ENCODE data around the gene GPR63.

Gene GPR63

GRCh38 chr6:96823743-96824142, 13.5 kb downstream of the GPR63 start:
- no peak for DNase-seq (ENCODE audit: low read depth, low spot score)

- DNase-seq (ENCODE audit: low read depth, low spot score) = no peak
Measured at GRCh38 chr6:96821034-96821433, 16.2 kb downstream of the GPR63 start.

GRCh38 chr6:96816301-96816817, 20.9 kb downstream of the GPR63 start:
- no peak for DNase-seq (ENCODE audit: low read depth, low spot score)

- no peak for DNase-seq (ENCODE audit: low read depth, low spot score)
Measured at GRCh38 chr6:96814625-96815024, 22.7 kb downstream of the GPR63 start.

GRCh38 chr6:96812077-96812703, 25.1 kb downstream of the GPR63 start:
- no peak for DNase-seq (ENCODE audit: low read depth, low spot score)

GRCh38 chr6:96811670-96812069, 25.6 kb downstream of the GPR63 start:
- no peak for DNase-seq (ENCODE audit: low read depth, low spot score)

- no peak for DNase-seq (ENCODE audit: low read depth, low spot score)
Measured at GRCh38 chr6:96811136-96811535, 26.1 kb downstream of the GPR63 start.

GRCh38 chr6:96809119-96809518, 28.2 kb downstream of the GPR63 start:
- no peak for DNase-seq (ENCODE audit: low read depth, low spot score)

GRCh38 chr6:96803106-96803481, 34.2 kb downstream of the GPR63 start:
- DNase-seq (ENCODE audit: low read depth, low spot score) = no peak

GRCh38 chr6:96795481-96795880, 41.8 kb downstream of the GPR63 start:
- DNase-seq (ENCODE audit: low read depth, low spot score) = no peak

- DNase-seq (ENCODE audit: low read depth, low spot score) = no peak
Measured at GRCh38 chr6:96794980-96795379, 42.3 kb downstream of the GPR63 start.

GRCh38 chr6:96792561-96793190, 44.6 kb downstream of the GPR63 start:
- DNase-seq (ENCODE audit: low read depth, low spot score) = no peak

GRCh38 chr6:96789871-96790270, 47.4 kb downstream of the GPR63 start:
- no peak for DNase-seq (ENCODE audit: low read depth, low spot score)

GRCh38 chr6:96787846-96788580, 49.3 kb downstream of the GPR63 start:
- DNase-seq (ENCODE audit: low read depth, low spot score) = no peak

GRCh38 chr6:96786336-96786735, 50.9 kb downstream of the GPR63 start:
- DNase-seq (ENCODE audit: low read depth, low spot score) = no peak

GRCh38 chr6:96784650-96785049, 52.6 kb downstream of the GPR63 start:
- no peak for DNase-seq (ENCODE audit: low read depth, low spot score)

GRCh38 chr6:96783307-96783706, 54.0 kb downstream of the GPR63 start:
- no peak for DNase-seq (ENCODE audit: low read depth, low spot score)

- no peak for DNase-seq (ENCODE audit: low read depth, low spot score)
Measured at GRCh38 chr6:96781557-96781956, 55.7 kb downstream of the GPR63 start.

GRCh38 chr6:96777113-96777512, 60.2 kb downstream of the GPR63 start:
- no peak for DNase-seq (ENCODE audit: low read depth, low spot score)

- no peak for DNase-seq (ENCODE audit: low read depth, low spot score)
Measured at GRCh38 chr6:96775727-96776400, 61.4 kb downstream of the GPR63 start.

GRCh38 chr6:96766769-96767168, 70.5 kb downstream of the GPR63 start:
- no peak for DNase-seq (ENCODE audit: low read depth, low spot score)

GRCh38 chr6:96762599-96762998, 74.7 kb downstream of the GPR63 start:
- DNase-seq (ENCODE audit: low read depth, low spot score) = no peak

All from iPS DF 19.7 (cell line).